Measurements from ENCODE around the gene MPPED1.
A peak's percentile ranks its signal among the peaks of the same experiment; 100 is the strongest.

The MPPED1 gene

DNA sequence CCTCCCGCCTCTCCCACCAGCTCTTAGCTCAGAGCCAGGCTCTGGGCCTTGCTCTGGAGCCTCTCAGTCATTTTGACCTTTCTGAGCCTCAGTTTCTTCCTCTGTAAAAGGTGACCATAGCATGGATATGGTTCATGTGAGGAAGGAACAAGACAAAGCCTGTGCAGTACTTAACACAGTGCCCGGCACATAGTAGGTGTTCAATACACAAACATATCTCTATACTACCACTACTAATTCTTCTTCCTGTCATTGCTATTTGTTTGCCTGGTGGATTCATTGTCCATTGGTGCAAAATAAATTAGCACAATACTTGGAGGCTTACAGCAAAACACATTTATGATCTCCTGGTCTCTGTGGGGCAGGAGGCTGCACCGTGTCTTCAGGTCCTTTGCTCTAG is 21.6 kb upstream of the MPPED1 start:
- H3K27ac ChIP-seq = no peak overlapping the region
- TF ChIP-seq, protein P1, sequence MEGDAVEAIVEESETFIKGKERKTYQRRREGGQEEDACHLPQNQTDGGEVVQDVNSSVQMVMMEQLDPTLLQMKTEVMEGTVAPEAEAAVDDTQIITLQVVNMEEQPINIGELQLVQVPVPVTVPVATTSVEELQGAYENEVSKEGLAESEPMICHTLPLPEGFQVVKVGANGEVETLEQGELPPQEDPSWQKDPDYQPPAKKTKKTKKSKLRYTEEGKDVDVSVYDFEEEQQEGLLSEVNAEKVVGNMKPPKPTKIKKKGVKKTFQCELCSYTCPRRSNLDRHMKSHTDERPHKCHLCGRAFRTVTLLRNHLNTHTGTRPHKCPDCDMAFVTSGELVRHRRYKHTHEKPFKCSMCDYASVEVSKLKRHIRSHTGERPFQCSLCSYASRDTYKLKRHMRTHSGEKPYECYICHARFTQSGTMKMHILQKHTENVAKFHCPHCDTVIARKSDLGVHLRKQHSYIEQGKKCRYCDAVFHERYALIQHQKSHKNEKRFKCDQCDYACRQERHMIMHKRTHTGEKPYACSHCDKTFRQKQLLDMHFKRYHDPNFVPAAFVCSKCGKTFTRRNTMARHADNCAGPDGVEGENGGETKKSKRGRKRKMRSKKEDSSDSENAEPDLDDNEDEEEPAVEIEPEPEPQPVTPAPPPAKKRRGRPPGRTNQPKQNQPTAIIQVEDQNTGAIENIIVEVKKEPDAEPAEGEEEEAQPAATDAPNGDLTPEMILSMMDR (IDR thresholded peaks at IDR 0.05; ENCODE audit: low read depth, low read length) = no peak
- no peak for DNase-seq
- H3K9me3 ChIP-seq (ENCODE audit: severe bottlenecking) = no peaks in the 10 kb centered on the region
- H3K4me3 ChIP-seq (ENCODE audit: low read depth, low read length) = no peak overlapping the region
- no peaks in the 10 kb centered on the region for H3K36me3 ChIP-seq
- H3K27me3 ChIP-seq (ENCODE audit: insufficient read depth, low read depth, severe bottlenecking) = peaks cover 3% of the 10 kb centered on the region

DNA sequence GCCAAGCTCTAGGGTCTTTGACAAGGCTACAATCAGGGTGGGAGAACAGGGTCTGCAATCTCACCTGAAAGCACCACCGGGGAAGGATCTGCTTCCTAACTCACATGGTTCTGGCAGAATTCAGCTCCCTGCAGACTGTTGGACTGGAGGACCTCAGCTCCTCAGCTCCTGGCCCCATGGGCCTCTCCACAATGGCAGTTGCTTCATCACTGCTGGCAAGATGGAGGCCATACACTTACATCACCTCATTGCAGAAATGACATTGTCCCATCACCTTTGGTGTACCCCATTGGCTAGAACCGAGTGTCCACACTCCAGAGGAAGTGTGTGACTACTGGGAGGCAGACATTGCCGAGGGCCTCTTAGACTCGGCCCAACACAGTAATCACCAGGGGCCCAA is 20.9 kb upstream of the MPPED1 start:
- H3K27ac ChIP-seq = no peak overlapping the region
- no peaks in the 10 kb centered on the region for H3K9me3 ChIP-seq (ENCODE audit: severe bottlenecking)
- H3K27me3 ChIP-seq (ENCODE audit: insufficient read depth, low read depth, severe bottlenecking) = peaks cover 3% of the 10 kb centered on the region
- H3K36me3 ChIP-seq = no peaks in the 10 kb centered on the region
- TF ChIP-seq, protein P1 (IDR thresholded peaks at IDR 0.05; ENCODE audit: low read depth, low read length) = no peak
- no peak for DNase-seq
- no peak overlapping the region for H3K4me3 ChIP-seq (ENCODE audit: low read depth, low read length)

DNA sequence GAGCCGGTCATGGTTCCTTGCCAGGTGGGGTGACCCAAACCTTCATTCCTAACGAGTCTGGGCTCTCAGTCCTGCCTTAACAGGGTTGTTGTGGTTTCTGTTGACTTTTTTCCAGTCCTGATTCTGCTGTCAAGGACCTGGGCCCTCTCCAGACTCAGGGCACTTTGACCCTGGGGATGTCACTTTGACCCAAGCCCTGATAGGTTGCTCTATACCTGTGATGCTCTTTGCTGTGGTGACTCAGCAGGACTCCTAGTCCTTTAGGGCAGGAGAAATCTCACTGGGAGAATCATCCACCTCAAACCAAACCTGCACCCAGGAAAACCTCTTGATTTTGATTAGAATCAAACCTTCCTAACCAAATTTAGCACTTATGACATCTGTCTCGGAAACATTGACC is 20.5 kb upstream of the MPPED1 start:
- Histone ChIP-seq H3K36me3 (no peaks in the 10 kb centered on the region), H3K27ac (no peak overlapping the region), H3K9me3 (ENCODE audit: severe bottlenecking) (no peaks in the 10 kb centered on the region), H3K27me3 (ENCODE audit: insufficient read depth, low read depth, severe bottlenecking) (peaks cover 3% of the 10 kb centered on the region), H3K4me3 (ENCODE audit: low read depth, low read length) (no peak overlapping the region)
- DNase-seq = no peak
- TF ChIP-seq, protein P1 (IDR thresholded peaks at IDR 0.05; ENCODE audit: low read depth, low read length) = no peak

DNA sequence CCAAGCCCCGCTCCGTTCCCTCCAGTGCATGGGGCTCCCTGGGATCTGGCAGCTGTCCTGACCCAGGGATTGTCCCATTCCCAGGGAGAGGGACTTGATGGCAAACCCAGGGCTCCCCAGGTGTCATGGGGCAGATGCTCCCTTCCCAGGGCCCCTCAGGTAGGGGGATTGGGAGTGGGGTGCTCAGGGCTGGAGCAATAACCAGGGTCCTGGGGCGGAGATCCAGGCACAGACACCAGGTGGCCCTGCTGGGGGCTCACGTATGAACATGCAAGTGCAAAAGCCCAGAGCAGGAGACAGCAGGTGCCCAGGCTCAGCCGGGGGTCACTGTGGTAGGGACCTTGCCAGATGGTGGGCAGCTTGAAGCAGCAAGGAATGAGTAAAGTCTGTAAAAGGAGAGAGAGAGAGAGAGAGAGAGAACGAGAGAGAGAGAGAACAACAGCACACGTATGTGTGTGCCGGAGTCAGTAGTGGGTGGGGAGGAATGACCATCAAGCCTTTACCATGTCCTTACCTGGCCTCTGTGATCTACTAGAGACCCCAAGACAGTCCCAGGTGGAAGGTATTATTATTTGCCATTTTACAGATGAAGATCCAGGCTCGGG is 19.3 kb upstream of the MPPED1 start:
- TF ChIP-seq, protein P1 (IDR thresholded peaks at IDR 0.05; ENCODE audit: low read depth, low read length) = peak; percentile 56; the same call in 1 of the 2 replicates
- Histone ChIP-seq H3K4me3 (ENCODE audit: low read depth, low read length) (no peak overlapping the region), H3K9me3 (ENCODE audit: severe bottlenecking) (no peaks in the 10 kb centered on the region), H3K27ac (peak overlapping the region; percentile 56), H3K36me3 (no peaks in the 10 kb centered on the region), H3K27me3 (ENCODE audit: insufficient read depth, low read depth, severe bottlenecking) (no peaks in the 10 kb centered on the region)
- peak; percentile 68 for DNase-seq

DNA sequence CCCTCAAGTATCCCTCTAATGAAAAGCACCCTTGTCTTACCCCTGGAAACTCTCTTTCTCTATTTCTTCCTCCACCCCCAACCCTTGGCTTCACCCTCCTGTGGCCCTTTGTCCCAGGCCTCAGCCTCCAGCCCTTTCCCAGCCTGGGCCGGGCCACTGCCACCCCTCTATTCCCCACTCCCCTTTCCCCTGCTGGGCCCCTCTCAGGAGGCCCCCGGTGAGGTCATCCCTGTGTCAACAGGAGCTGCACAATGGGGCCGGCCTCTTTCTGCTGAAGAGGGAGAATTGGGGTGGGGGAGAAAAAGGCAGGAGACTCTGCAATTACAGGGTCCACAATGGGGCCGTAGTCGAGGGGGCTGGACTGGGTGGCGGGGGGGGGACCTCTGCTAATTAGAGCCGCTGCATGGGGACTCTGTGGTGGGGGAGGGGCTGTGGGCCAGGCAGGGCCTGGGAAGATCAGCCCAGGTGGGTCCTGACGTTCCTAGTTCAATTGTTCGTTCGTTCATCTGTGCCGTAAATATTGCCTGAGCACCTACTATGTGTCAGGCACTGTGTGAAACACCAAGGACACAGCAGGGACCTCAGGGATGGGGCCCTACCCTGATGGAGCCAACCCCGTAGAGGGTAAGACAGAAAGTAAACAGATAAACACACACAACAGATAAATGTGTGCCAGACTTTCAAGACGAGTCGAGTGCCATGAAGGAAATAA is 18.5 kb upstream of the MPPED1 start:
- DNase-seq = no peak
- H3K9me3 ChIP-seq (ENCODE audit: severe bottlenecking) = no peaks in the 10 kb centered on the region
- no peaks in the 10 kb centered on the region for H3K27me3 ChIP-seq (ENCODE audit: insufficient read depth, low read depth, severe bottlenecking)
- no peaks in the 10 kb centered on the region for H3K36me3 ChIP-seq
- H3K4me3 ChIP-seq (ENCODE audit: low read depth, low read length) = no peak overlapping the region
- TF ChIP-seq, protein P1 (IDR thresholded peaks at IDR 0.05; ENCODE audit: low read depth, low read length) = no peak
- peak overlapping the region; percentile 56 for H3K27ac ChIP-seq

Measured in WERI-Rb-1 (cell line).